HG03469 (cell line): ENCODE measurements around the gene CFAP58.
A peak's percentile ranks its signal among the peaks of the same experiment; 100 is the strongest.

Source experiments
- ATAC-seq: cut with Tn5 transposase; IDR thresholded peaks from one replicate; pipeline ENCODE4 v1.9.1; 2021; ENCODE audit warnings: mild to moderate bottlenecking, moderate library complexity, moderate number of reproducible peaks; ENCODE audit not compliant: unreplicated experiment

CFAP58 gene

DNA sequence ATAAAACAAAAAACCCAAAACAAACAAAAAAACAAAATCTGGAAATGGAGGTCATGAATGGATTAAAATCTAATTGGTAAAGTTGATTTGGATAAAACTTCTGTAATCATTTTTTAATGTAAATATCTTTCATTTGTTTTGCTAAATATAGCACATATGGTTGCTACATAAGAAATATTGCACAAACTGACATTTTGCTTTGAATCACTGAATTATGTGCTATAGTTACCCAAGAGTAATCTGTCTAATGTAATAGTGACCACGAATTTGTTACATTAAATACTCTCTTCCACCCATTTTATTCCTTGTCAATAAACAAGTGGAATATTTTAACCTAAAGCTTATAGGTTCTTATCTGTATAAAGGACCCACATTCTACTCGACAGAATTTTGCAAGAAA is 6.2 kb downstream of the CFAP58 start:
- no peak for ATAC-seq

- no peak for ATAC-seq
Measured at GRCh38 chr10:104367904-104368303, 14.3 kb downstream of the CFAP58 start.

- no peak for ATAC-seq
Measured at GRCh38 chr10:104368381-104368780, 14.7 kb downstream of the CFAP58 start.

GRCh38 chr10:104371753-104372152 is 18.1 kb downstream of the CFAP58 start:
- no peak for ATAC-seq

GRCh38 chr10:104374591-104374990 is 21.0 kb downstream of the CFAP58 start:
- no peak for ATAC-seq

DNA sequence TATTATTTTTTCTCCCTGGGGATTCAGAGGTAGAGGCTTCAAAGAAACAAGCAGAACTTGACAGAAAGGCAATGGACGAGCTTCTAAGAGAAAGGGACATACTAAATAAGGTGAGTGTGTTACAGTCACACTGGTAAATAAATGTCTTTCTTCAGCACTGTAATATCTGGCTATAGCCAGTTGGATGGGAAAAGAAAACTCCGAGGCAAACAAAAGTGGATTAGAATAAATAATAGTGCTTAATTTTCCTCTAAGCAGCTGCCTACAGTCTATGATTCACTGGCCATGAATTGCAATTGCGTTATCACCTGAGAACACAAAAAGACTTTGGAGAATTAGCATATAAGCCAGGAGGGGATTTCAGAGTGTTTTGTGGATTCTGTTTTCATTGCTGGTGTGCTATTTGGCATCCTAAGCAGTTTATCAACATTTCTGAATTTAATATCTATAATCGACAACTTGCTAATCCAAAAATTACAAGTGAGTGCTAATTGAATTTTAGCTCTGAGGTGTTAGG is 23.2 kb downstream of the CFAP58 start:
- ATAC-seq, result no peak

DNA sequence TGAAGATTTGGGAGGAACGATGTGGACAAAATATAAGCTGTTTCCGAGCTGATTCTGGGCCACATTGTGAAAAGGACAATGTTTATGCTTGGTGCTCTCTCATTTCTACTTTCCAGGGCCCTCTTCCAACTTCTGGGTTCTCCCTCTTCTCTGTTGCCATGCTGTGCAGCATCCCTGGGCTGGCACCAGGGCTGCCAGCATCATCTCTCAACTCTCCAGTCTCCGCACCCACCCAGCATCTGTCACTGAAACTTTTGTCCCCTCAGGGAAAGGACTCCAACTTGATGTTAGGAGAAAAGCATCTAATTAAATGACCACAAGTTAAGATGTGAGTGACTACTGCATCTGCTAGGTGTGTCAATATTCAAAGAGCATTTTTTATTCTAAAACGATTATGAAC is 26.7 kb downstream of the CFAP58 start:
- ATAC-seq, result no peak

- no peak for ATAC-seq
Measured at GRCh38 chr10:104387130-104387888, 33.7 kb downstream of the CFAP58 start.

DNA sequence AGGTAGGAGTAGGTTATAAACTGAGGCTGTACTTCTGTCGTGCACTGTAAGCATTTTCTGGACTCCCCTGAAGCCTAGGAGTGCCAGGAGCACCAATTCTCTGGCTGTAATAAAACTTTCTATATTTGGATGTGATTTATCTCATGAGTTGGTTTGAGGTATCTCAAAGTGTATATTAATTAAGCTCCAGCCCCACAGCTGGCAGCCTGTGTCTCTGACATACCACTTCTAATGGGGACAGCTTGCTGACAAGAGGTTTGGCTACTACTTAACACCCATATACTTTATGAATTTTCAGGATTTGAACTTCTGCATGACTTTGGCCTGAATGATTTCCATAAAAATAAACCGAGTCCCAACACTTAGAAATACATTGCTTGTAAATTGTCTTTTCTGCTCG is 35.2 kb downstream of the CFAP58 start:
- ATAC-seq, result no peak

DNA sequence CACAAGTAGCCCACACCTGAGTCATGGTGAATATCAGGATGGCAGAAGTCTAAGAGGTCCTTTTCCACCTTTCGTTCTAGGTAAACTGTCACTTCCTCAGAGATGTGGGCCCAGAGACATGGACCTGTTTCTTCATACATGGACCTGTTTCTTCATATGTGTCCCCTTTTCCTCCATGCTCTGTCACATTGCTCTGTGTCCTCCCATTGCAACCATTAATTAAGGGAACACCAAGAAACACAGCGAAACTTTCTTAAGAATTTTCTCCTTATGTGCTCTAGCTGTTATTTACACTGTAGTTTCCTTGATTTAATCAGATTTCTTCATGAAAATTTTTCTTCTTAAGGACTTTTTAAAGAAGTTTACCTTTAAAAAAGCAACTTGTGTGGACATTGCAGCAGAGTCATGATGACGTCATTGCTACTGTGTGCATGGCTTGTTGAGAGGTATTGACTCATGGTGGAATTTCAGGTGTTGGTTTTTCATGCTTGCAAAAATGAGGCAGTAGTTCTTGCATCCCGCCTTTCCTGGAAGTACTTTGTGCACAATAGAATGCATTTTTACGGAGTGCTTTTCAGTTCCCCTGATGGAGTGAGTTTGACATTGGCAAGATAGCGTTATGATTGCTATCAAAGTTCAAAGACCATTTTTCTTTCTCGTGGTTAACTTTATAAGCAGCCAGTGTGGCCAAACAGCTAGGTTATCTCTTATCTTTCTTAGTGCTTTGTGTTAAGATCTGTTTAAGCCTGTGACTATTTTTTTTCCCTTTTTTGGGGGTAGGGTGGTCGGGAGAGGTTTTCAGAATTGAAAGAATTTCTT is 37.7 kb downstream of the CFAP58 start:
- no peak for ATAC-seq

DNA sequence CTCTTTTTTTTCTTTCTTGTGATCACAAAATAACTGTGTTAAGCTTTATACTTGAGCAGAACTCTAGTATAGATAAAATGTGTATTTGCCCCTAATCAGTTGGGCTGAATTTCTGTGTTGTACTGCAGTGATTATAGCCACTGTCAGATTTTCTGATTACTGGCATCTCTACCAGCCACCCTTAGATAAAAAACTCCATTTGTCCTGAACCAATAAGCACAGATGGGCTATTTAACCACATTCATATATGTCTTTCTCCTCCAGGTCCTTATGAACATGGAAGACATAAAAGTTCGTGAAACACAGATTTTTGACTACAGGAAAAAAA is 38.3 kb downstream of the CFAP58 start:
- no peak for ATAC-seq

- ATAC-seq, result no peak
Measured at GRCh38 chr10:104393387-104393786, 39.8 kb downstream of the CFAP58 start.

- ATAC-seq, result no peak
Measured at GRCh38 chr10:104396581-104396980, 42.9 kb downstream of the CFAP58 start.

- ATAC-seq, result no peak
Measured at GRCh38 chr10:104403636-104404035, 50.0 kb downstream of the CFAP58 start.

- no peak for ATAC-seq
Measured at GRCh38 chr10:104406715-104407650, 53.4 kb downstream of the CFAP58 start.

GRCh38 chr10:104413528-104413927 is 59.9 kb downstream of the CFAP58 start:
- ATAC-seq, result no peak

- ATAC-seq, result no peak
Measured at GRCh38 chr10:104415526-104416165, 62.0 kb downstream of the CFAP58 start.

GRCh38 chr10:104416851-104417250 is 63.2 kb downstream of the CFAP58 start:
- no peak for ATAC-seq

- ATAC-seq, result no peak
Measured at GRCh38 chr10:104417637-104418292, 64.1 kb downstream of the CFAP58 start.

- ATAC-seq, result peak; percentile 94
Measured at GRCh38 chr10:104424719-104425118, 71.1 kb downstream of the CFAP58 start.
